NT2/D1 (cell line): Measurements from ENCODE around the gene FXYD1.

Experiments
- SUZ12 ChIP-seq: IDR thresholded peaks from 2 replicates; pipeline ENCODE4 v1.6.1; 2011; ENCODE audit not compliant: insufficient read length, insufficient read depth; ENCODE audit errors: extremely low read depth
- YY1 ChIP-seq: IDR thresholded peaks from 2 replicates; pipeline ENCODE4 v1.6.1; 2011; ENCODE audit not compliant: insufficient read length, insufficient read depth
- ZNF274 ChIP-seq: IDR thresholded peaks from 2 replicates; pipeline ENCODE4 v1.6.1; 2011; ENCODE audit warnings: mild to moderate bottlenecking, low read depth, low read length

DNA sequence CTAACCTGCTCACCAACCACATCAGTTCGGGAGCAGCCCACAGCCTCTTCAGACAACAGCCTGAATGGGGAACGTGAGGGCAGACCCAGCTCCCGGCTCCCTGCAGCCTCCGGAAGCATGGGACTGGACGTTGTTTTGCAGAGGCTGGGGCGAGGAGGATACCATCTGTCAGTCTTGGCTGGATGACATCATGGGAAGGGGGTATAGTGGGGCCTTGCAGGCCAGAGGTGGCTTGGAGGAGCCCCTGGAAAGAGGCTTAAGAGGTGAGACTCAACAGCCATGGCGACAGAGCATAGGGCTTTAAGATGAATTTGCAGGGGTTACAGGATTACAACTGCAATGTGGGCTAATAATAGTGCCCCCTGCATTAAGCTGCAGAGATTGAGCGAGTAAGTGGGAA is 21.5 kb upstream of the FXYD1 start:
- no peak for TF ChIP-seq YY1
- no peak for TF ChIP-seq ZNF274
- TF ChIP-seq SUZ12, result no peak
